GM11168 (cell line): ENCODE results near the gene CTDSP2.
"Not testable (repeated sequence)": the region's sequence is repeated elsewhere in the genome, so short reads cannot be mapped to it uniquely, and the experiment has no call there.

Experiments
- in situ Hi-C: fragments of 300-500 bp; cut with MboI; formaldehyde crosslinking; loops from one replicate; pipeline ENCODE4 v1.12.0; 2022; ENCODE audit warnings: low sequenced_read_pairs; ENCODE audit not compliant: unreplicated experiment

CTDSP2 gene

DNA sequence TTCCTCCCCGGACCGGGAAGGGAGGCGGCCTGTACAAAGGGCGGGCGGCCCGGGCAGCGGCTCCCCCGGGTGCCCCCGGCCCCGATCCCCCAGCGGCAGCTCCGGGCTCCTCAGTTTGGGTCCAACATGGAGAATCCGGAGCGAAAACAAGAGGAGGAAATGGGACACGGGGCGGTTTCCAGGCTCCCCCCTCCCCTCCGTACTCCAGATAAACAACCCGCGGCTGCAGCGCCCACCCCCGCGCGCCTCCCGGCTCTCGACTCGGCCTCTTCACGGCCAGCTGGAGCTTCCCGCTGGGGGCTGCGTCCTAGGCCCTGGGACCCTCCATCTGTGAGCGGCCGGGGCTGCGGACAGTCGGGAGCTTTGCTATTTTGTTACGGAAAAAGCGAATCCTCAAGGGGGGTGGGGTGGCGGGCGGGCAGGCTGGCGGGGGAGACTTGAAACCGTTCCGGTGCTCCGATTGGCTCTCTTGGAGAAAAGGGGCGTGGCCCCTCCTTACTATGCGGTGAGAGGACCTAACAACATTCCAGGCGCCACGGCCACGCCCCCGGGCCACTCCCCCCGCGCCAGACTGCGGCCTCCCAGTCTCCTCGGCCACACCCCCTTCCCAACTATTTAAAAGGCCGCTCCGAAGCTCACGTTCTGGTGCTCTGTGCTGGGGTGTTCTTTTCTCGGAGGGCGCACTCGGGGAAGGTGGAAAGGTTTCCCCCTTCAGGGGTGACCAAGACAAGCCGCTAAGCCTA lies at the start of gene CTDSP2:
TSS of gene CTDSP2 (minus strand) at position 153 of the 743 bp plus-strand sequence. CDS start 294 bp downstream, outside the sequence.
- in situ Hi-C loops = no loop called here

GRCh38 chr12:57896115-57896433 lies 49.5 kb upstream of the CTDSP2 start:
- in situ Hi-C loops = no loop called here

GRCh38 chr12:57895389-57896114 lies 49.0 kb upstream of the CTDSP2 start:
- in situ Hi-C loops = no loop called here

DNA sequence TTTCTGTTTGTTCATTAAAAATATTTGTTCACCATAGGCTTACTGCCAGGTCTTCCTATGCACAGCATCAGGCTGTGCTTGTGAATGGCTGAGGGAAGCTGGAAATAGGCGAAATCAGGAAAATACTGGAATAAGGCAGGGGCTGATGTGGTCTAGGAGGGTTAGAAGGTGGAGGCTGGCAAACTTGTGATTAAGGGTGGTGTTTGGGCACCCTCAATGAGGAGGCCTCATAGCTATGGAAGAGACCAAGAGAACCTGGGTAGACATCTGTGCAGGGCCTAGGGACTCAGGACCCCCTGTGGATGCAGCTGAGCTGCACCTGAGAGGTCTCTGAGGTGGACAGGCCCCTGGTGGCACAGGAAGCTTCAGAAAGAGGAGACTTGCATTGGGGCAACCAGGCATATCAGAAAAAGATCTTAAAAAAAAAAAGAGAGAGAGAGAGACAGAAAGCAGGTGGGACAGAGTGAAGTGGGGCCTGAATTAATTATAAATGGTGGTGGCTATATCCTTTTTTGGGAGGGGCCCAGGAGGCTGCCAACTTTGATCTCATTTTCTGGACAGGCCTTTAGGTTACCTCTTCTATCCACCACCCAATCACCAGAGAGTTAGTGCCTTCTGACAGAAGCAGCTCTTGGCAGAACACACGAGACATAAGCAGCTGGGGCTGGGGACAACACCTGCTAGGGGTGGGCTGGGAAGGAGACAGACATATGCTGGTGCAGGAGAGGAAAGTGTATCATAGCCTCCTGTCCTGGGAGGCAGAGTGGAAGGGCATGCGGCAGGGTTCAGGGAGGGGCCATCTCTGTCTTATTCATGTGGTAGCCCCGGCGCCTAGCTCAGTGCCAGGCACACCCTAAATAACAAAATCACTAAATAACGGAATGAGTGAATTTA lies 48.1 kb upstream of the CTDSP2 start:
- in situ Hi-C loops = no loop called here

GRCh38 chr12:57893431-57894353 lies 47.2 kb upstream of the CTDSP2 start:
- in situ Hi-C loops = no loop called here

DNA sequence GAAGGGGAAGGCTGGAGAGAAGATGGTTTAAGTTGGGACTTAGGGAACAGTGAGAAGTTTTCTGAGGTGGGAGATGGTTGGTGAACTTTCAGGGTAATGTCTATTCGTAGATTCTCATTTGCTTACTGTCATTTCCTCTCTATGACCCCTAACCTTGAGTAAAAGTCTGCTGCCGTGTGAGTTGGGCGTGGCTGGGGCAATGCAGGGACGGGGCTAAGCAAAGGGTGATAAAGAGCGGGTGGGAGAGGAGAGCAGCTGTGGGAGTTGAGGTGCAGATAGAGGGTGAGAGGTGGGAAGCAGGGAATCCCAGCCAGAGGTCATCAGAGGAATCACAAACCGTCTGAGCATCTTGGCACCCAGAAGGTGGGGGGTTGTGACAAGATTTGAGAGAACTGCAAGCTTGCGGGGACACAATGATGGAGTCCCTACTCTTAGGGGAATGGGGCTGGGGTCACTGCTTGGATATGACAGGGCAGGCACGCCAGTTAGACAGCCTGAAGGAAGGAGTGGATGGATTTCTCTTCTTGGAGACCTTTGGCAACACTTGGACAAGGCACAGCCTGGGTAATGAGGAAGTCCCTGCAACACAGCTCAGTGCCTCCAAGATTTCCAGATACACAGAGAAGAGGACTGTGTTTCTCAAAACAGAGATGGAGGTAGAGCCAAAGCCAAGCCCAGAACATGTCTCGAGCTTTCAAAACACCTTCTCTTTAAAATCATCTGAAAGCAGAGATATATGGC lies 45.9 kb upstream of the CTDSP2 start:
- in situ Hi-C loops = no loop called here

- in situ Hi-C loops = no loop called here
Measured at GRCh38 chr12:57891542-57892228, 45.2 kb upstream of the CTDSP2 start.

GRCh38 chr12:57890191-57891115 lies 43.9 kb upstream of the CTDSP2 start:
- in situ Hi-C loops = no loop called here

DNA sequence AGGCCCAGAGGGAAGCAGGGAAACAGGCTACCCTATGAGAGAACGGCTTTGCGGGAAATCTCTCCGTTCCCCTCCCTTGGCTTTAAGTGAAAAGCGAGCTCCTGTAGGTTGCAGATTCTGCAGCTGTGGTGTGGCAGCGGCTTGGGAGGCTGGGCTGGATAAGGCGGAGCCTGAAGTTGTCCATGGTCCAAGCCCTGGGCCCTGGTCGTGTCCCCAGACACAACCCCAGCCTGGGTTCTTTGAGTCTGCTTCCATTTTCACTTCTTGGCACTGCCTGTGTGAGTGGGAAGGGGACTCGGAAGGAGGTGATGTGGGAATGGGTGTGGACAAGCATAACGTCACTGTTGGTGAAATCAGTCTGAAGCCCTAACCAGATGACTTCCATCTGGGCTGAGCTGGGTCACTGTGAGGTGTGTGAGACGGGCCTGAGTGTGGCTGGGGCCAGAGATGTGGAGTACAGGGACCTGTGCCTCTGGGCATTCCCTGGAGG lies 43.0 kb upstream of the CTDSP2 start:
- in situ Hi-C loops = no loop called here

DNA sequence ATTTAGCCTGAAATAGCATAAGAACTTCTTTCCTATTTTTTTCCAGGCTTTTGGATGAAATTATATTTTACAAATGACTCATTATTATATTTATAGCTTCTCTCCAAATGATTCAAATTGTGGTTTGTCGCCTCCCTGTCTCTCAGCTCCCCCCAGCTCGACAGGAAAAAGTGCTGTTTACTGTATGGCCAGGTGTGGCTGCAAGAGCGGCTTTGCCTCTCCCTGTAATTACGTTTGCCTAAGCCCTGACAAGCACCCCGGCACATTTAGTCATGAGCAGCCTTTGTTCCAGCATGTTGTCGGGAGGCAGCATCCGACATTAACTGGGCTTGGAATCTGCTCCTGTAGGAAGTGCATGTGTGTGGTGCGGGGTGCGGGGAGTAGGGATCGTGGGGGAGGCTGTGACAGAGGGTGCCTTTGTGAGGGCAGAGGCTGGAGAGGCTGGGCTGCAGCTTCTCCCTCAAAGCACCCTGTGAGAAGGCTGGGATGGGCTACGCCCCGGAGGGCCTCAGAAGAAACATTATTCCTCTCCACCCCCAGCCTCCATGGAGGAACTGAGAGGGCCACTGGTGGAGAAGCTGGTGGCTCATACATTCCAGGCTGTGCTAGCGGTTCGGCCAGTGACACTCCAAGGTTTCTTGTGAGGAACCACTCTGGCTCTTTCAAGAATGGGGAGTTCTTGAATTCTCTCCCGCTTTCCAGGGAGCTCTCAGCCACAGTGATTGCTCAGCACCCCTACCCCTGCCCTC lies 42.1 kb upstream of the CTDSP2 start:
- in situ Hi-C loops = no loop called here

DNA sequence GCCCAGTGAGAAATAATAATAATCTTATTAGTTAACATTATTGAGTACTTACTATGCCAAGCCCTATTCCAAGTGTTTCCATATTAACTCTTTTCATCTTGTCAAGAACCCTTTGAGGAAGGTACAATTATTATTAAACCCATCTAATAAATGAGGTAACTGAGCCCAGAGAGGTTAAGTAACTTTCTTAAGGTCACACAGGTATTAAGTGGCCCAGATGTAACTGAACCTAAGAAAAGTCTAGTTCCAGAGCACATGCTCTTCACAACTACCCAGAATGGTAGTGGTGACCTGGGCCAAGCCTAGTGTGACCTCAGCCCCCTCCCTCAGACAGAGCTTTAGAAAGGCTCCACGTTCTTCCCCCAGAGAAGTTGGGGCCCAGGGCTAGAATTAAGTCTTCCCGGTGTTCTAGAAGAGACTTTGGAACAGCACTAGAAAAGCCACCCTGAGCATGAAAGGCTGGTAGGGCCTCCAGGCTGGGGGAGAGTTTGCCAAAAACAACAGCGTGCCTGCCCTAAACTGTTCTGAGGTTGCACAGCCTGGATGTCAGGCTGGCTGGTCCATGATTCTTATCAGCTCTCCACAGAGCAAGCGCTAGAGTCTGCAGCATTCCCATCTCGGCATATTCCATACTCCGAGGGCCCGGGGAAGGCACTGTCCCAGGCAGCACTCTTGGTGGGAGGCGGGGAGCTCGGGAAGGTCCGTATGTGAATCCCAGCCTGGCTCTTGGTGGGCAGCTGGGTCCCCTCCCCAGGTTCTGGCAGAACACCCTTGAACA lies 41.3 kb upstream of the CTDSP2 start:
- in situ Hi-C loops = no loop called here

DNA sequence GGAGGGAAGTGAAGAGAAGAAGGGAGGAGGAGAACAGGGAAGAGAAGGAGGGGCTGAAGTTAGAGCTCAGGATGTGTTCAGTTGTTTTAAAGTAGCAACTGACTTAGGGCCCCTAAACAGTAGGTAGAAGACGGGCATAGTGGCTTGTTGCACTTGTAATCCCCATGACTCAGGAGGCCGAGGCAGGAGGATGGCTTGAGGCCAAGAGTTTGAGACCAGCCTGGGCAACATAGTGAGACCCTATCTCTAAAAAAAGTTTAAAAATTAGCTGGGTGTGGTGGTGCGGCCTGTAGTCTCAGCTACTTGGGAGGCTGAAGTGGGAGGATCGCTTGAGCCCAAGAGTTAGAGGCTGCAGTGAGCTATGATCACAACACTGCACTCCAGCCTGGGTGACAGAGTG lies 40.4 kb upstream of the CTDSP2 start:
- in situ Hi-C loops = not testable (repeated sequence)

- in situ Hi-C loops = no loop called here
Measured at GRCh38 chr12:57886542-57886941, 40.0 kb upstream of the CTDSP2 start.

DNA sequence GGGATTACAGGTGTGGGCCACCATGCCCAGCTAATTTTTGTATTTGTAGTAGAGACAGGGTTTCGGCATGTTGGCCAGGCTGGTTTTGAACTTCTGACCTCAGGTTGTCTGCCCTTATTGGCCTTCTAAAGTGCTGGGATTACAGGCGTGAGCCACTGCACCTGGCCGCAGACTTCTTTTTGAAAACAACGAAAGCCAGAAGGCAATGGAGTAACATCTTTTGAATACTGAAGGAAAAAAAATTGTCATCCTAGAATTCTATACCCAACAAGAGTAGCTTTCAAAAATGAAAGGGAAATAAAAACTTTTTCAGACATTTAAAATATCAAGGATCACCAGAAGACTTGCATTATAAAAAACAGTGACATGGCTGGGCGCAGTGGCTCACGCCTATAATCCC lies 38.7 kb upstream of the CTDSP2 start:
- in situ Hi-C loops = no loop called here

DNA sequence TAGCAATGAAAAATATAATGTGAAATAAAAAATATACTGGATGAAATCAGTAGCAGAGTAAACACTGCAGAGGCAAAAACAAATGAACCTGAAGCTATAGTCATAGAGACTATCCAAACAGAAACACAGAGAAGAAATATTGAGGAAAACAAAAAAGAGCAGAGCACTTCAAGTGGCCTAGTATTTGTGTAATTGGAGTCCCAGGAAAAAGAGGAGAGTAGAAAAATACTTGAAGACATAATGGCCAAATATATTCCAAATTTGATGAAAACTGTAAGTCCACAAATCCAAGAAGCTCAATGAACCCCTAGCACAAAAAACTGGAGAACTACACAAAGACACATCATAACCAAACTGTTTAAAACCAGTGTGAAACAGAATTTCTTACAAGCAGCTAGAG lies 37.2 kb upstream of the CTDSP2 start:
- in situ Hi-C loops = no loop called here

GRCh38 chr12:57883057-57883456 lies 36.5 kb upstream of the CTDSP2 start:
- in situ Hi-C loops = no loop called here
